ENCODE data around the gene IGDCC3. TPM values are rescaled to one million over a fixed set of nuclear protein-coding genes. Genes with fewer than 3 reads are reported as not detected.

Gene IGDCC3
- total RNA-seq, 1 experiment from 2014 or later = 0.32 TPM

GRCh38 chr15:65298731-65299130 is 79.1 kb downstream of the IGDCC3 start:
- BruUV-seq (replicated peaks) = no TSS peak
- POLR2A ChIA-PET (ENCODE audit: low non-redundant PET) = no interaction called here
- H3K27ac ChIP-seq (ENCODE audit: low read depth, low read length, poor library complexity, severe bottlenecking) = no peak overlapping the region

GRCh38 chr15:65292938-65293518 is 84.8 kb downstream of the IGDCC3 start:
- intact Hi-C loops (cut with micrococcal nuclease; ENCODE audit: unreplicated experiment) = no loop called here
- TF ChIP-seq CTCF (conservative IDR thresholded peaks at IDR 0.05; ENCODE audit: low read depth, low read length) (no peak), EZH2 (IDR thresholded peaks at IDR 0.05; ENCODE audit: borderline replicate concordance, low read depth, low read length, poor library complexity, severe bottlenecking) (no peak)
- POLR2A ChIA-PET (ENCODE audit: low non-redundant PET) = no interaction called here

More at GRCh38 chr15:65298731-65299130, 79.1 kb downstream of the IGDCC3 start:
- CTCF ChIA-PET = no interaction called here
- no peaks in the 10 kb centered on the region for H3K27me3 ChIP-seq (replicated peaks; ENCODE audit: insufficient read depth, low read depth, low read length, poor library complexity)
- H3K4me1 ChIP-seq (ENCODE audit: insufficient read depth, low read length, poor library complexity, severe bottlenecking) = peaks cover 10% of the 10 kb centered on the region
- intact Hi-C loops (cut with micrococcal nuclease; ENCODE audit: unreplicated experiment) = loop anchor here (5.0 kb wide), 1 partner anchor 246 kb away; no protein-coding TSS in a partner anchor
- TF ChIP-seq EZH2 (IDR thresholded peaks at IDR 0.05; ENCODE audit: borderline replicate concordance, low read depth, low read length, poor library complexity, severe bottlenecking) = no peak
- TF ChIP-seq CTCF (conservative IDR thresholded peaks at IDR 0.05; ENCODE audit: low read depth, low read length) = no peak
- no peaks in the 10 kb centered on the region for H3K36me3 ChIP-seq (ENCODE audit: insufficient read depth, low read length, poor library complexity, severe bottlenecking)
- H3K4me3 ChIP-seq (ENCODE audit: low read depth, low read length, poor library complexity, severe bottlenecking) = no peak overlapping the region
- DNase-seq (ENCODE audit: low spot score) = no peak
- H3K9me3 ChIP-seq (ENCODE audit: low read depth, low read length, poor library complexity, severe bottlenecking) = no peaks in the 10 kb centered on the region

GRCh38 chr15:65290228-65290627 is 87.6 kb downstream of the IGDCC3 start:
- no peak for DNase-seq (ENCODE audit: low spot score)
- intact Hi-C loops (cut with micrococcal nuclease; ENCODE audit: unreplicated experiment) = no loop called here
- TF ChIP-seq EZH2 (IDR thresholded peaks at IDR 0.05; ENCODE audit: borderline replicate concordance, low read depth, low read length, poor library complexity, severe bottlenecking) (no peak), CTCF (conservative IDR thresholded peaks at IDR 0.05; ENCODE audit: low read depth, low read length) (no peak)
- ChIA-PET POLR2A (ENCODE audit: low non-redundant PET) (no interaction called here), CTCF (no interaction called here)
- no TSS peak for BruUV-seq (replicated peaks)
- peaks cover 14% of the 10 kb centered on the region for H3K4me1 ChIP-seq (ENCODE audit: insufficient read depth, low read length, poor library complexity, severe bottlenecking)
- no peaks in the 10 kb centered on the region for H3K9me3 ChIP-seq (ENCODE audit: low read depth, low read length, poor library complexity, severe bottlenecking)
- H3K36me3 ChIP-seq (ENCODE audit: insufficient read depth, low read length, poor library complexity, severe bottlenecking) = no peaks in the 10 kb centered on the region
- H3K4me3 ChIP-seq (ENCODE audit: low read depth, low read length, poor library complexity, severe bottlenecking) = no peak overlapping the region
- no peaks in the 10 kb centered on the region for H3K27me3 ChIP-seq (replicated peaks; ENCODE audit: insufficient read depth, low read depth, low read length, poor library complexity)
- no peak overlapping the region for H3K27ac ChIP-seq (ENCODE audit: low read depth, low read length, poor library complexity, severe bottlenecking)

More at GRCh38 chr15:65292938-65293518, 84.8 kb downstream of the IGDCC3 start:
- no peak for DNase-seq (ENCODE audit: low spot score)
- no peaks in the 10 kb centered on the region for H3K36me3 ChIP-seq (ENCODE audit: insufficient read depth, low read length, poor library complexity, severe bottlenecking)
- H3K27ac ChIP-seq (ENCODE audit: low read depth, low read length, poor library complexity, severe bottlenecking) = no peak overlapping the region
- H3K4me3 ChIP-seq (ENCODE audit: low read depth, low read length, poor library complexity, severe bottlenecking) = no peak overlapping the region
- no peaks in the 10 kb centered on the region for H3K27me3 ChIP-seq (replicated peaks; ENCODE audit: insufficient read depth, low read depth, low read length, poor library complexity)
- CTCF ChIA-PET = no interaction called here
- no peaks in the 10 kb centered on the region for H3K9me3 ChIP-seq (ENCODE audit: low read depth, low read length, poor library complexity, severe bottlenecking)
- H3K4me1 ChIP-seq (ENCODE audit: insufficient read depth, low read length, poor library complexity, severe bottlenecking) = peaks cover 4% of the 10 kb centered on the region
- no TSS peak for BruUV-seq (replicated peaks)

All from A673 (cell line).